Erythroblast (primary cell): Measurements from ENCODE around the gene LTK.

ENCODE experiments used
- GATA1 ChIP-seq: IDR thresholded peaks from 2 replicates; pipeline ENCODE4 v1.6.1; 2011; ENCODE audit warnings: low read depth, mild to moderate bottlenecking, control low read depth, low read length, moderate library complexity
- POLR2A ChIP-seq: IDR thresholded peaks from 2 replicates; pipeline ENCODE4 v1.6.1; 2011; ENCODE audit warnings: mild to moderate bottlenecking, low read length

DNA sequence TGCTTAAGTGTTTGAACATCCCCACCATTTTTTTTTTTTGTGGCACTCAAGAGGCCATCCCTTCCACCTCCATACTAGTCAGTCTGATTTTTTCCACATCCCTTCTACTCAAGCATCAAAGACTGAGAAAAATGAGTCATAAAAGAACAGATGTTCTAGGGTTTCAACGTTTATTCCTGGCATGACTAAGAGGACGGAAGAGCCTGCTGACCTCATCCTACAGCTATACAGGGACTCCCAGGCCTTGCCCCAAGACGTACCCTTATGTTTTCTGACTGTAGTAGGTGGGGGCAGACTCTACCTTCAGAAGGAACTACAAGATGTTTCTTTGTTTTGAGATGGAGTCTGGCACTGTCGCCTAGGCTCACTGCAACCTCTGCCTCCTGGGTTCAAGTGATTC, 23.3 kb downstream of the LTK start:
- TF ChIP-seq POLR2A = no peak
- TF ChIP-seq GATA1 = no peak
